ENCODE data around the gene DCAF6.

DNA sequence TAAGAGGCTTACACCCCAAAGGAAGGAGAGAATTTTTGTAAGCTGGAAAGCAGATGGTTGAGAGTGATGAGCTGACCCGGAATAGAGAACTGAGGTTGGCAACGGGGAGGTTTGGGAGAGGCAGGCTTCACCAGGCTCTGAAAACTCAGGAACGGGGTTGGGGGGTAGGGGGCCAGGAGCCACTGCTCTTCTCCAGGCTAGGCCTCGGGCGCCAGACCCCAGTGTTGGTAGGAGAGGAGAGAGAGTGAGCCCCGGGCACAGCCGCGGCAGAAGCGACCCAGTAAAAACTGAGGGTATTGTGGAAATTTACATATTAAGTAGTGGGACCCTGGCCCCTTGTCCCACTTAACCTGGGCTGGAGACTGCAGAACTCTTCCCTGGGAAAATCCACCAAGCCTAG, 154.6 kb downstream of the DCAF6 start:
- TF ChIP-seq TAF1 (conservative IDR thresholded peaks at IDR 0.05) = no peak
- TF ChIP-seq, protein P1, sequence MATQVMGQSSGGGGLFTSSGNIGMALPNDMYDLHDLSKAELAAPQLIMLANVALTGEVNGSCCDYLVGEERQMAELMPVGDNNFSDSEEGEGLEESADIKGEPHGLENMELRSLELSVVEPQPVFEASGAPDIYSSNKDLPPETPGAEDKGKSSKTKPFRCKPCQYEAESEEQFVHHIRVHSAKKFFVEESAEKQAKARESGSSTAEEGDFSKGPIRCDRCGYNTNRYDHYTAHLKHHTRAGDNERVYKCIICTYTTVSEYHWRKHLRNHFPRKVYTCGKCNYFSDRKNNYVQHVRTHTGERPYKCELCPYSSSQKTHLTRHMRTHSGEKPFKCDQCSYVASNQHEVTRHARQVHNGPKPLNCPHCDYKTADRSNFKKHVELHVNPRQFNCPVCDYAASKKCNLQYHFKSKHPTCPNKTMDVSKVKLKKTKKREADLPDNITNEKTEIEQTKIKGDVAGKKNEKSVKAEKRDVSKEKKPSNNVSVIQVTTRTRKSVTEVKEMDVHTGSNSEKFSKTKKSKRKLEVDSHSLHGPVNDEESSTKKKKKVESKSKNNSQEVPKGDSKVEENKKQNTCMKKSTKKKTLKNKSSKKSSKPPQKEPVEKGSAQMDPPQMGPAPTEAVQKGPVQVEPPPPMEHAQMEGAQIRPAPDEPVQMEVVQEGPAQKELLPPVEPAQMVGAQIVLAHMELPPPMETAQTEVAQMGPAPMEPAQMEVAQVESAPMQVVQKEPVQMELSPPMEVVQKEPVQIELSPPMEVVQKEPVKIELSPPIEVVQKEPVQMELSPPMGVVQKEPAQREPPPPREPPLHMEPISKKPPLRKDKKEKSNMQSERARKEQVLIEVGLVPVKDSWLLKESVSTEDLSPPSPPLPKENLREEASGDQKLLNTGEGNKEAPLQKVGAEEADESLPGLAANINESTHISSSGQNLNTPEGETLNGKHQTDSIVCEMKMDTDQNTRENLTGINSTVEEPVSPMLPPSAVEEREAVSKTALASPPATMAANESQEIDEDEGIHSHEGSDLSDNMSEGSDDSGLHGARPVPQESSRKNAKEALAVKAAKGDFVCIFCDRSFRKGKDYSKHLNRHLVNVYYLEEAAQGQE (IDR thresholded peaks at IDR 0.05) = no peak
- no peak for TF ChIP-seq GABPA (IDR thresholded peaks at IDR 0.05 in 1 of 2, conservative IDR thresholded peaks at IDR 0.05 in 1 of 2)
- TF ChIP-seq, protein P2, sequence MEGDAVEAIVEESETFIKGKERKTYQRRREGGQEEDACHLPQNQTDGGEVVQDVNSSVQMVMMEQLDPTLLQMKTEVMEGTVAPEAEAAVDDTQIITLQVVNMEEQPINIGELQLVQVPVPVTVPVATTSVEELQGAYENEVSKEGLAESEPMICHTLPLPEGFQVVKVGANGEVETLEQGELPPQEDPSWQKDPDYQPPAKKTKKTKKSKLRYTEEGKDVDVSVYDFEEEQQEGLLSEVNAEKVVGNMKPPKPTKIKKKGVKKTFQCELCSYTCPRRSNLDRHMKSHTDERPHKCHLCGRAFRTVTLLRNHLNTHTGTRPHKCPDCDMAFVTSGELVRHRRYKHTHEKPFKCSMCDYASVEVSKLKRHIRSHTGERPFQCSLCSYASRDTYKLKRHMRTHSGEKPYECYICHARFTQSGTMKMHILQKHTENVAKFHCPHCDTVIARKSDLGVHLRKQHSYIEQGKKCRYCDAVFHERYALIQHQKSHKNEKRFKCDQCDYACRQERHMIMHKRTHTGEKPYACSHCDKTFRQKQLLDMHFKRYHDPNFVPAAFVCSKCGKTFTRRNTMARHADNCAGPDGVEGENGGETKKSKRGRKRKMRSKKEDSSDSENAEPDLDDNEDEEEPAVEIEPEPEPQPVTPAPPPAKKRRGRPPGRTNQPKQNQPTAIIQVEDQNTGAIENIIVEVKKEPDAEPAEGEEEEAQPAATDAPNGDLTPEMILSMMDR (IDR thresholded peaks at IDR 0.05; ENCODE audit: low read depth, low read length, missing input control) = no peak
- no peak for TF ChIP-seq YY1 (IDR thresholded peaks at IDR 0.05)
- no peak for TF ChIP-seq EGR1 (IDR thresholded peaks at IDR 0.05; ENCODE audit: low read depth in 2 of 2)
- TF ChIP-seq, protein P3, sequence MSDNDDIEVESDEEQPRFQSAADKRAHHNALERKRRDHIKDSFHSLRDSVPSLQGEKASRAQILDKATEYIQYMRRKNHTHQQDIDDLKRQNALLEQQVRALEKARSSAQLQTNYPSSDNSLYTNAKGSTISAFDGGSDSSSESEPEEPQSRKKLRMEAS (IDR thresholded peaks at IDR 0.05) = no peak
- TF ChIP-seq, protein P4, sequence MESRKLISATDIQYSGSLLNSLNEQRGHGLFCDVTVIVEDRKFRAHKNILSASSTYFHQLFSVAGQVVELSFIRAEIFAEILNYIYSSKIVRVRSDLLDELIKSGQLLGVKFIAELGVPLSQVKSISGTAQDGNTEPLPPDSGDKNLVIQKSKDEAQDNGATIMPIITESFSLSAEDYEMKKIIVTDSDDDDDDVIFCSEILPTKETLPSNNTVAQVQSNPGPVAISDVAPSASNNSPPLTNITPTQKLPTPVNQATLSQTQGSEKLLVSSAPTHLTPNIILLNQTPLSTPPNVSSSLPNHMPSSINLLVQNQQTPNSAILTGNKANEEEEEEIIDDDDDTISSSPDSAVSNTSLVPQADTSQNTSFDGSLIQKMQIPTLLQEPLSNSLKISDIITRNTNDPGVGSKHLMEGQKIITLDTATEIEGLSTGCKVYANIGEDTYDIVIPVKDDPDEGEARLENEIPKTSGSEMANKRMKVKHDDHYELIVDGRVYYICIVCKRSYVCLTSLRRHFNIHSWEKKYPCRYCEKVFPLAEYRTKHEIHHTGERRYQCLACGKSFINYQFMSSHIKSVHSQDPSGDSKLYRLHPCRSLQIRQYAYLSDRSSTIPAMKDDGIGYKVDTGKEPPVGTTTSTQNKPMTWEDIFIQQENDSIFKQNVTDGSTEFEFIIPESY (IDR thresholded peaks at IDR 0.05) = no peak
- no peak for TF ChIP-seq RAD21 (IDR thresholded peaks at IDR 0.05)
- TF ChIP-seq, protein P5, sequence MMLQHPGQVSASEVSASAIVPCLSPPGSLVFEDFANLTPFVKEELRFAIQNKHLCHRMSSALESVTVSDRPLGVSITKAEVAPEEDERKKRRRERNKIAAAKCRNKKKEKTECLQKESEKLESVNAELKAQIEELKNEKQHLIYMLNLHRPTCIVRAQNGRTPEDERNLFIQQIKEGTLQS (IDR thresholded peaks at IDR 0.05) = no peak
- TF ChIP-seq RXRA (IDR thresholded peaks at IDR 0.05) = no peak
